GM12873 (cell line): ENCODE measurements around the gene VANGL1.

ENCODE experiments used
- TF ChIP-seq, protein P1 (sequence below): IDR thresholded peaks from 2 replicates; pipeline ENCODE4 v1.5.1; 2012; ENCODE audit warnings: low read depth, mild to moderate bottlenecking, moderate library complexity, low read length, control low read depth; ENCODE audit not compliant: insufficient read depth; ENCODE audit errors: missing control alignments

Gene VANGL1

DNA sequence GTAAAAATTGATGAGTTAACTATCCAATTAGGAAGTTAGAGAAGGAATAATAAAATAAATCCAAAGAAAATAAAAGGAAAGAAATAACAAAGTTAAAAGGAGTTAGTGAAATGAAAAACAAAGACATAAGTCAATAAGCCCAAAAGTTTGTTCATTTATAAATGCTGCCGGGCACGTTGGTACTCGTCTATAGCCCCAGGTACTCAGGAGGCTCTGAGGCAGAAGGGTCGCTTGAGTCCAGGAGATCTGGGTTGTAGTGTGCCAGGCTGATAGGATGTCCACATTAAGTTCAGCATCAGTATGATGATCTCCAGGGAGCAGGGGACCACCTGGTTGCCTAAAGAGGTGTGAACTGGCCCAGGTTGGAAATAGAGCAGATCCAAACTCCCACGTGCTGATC lies 35.5 kb upstream of the VANGL1 start:
- TF ChIP-seq, protein P1, sequence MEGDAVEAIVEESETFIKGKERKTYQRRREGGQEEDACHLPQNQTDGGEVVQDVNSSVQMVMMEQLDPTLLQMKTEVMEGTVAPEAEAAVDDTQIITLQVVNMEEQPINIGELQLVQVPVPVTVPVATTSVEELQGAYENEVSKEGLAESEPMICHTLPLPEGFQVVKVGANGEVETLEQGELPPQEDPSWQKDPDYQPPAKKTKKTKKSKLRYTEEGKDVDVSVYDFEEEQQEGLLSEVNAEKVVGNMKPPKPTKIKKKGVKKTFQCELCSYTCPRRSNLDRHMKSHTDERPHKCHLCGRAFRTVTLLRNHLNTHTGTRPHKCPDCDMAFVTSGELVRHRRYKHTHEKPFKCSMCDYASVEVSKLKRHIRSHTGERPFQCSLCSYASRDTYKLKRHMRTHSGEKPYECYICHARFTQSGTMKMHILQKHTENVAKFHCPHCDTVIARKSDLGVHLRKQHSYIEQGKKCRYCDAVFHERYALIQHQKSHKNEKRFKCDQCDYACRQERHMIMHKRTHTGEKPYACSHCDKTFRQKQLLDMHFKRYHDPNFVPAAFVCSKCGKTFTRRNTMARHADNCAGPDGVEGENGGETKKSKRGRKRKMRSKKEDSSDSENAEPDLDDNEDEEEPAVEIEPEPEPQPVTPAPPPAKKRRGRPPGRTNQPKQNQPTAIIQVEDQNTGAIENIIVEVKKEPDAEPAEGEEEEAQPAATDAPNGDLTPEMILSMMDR, result no peak

GRCh38 chr1:115609021-115609420 lies 32.7 kb upstream of the VANGL1 start:
- TF ChIP-seq, protein P1, result no peak

- TF ChIP-seq, protein P1, result no peak
Observed at GRCh38 chr1:115613767-115614166, 28.0 kb upstream of the VANGL1 start.

DNA sequence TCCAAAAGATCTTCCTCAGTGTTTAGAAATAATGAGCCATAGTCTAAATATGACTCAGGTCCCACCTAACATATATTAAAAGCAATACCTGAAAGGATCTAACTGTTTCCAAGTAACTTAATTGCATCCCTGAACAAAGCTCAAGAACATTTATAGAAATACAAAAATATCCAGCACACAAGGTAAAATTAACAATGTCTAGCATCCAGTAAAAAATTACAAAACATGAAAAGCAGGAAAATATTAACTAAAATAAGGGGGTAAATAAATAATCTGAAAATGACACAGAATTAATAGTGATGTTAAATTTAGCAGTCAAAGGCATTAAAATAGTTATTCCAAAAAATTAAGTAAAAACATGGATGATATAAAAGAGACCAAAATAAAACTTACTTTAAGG lies 21.3 kb upstream of the VANGL1 start:
- TF ChIP-seq, protein P1, result no peak

DNA sequence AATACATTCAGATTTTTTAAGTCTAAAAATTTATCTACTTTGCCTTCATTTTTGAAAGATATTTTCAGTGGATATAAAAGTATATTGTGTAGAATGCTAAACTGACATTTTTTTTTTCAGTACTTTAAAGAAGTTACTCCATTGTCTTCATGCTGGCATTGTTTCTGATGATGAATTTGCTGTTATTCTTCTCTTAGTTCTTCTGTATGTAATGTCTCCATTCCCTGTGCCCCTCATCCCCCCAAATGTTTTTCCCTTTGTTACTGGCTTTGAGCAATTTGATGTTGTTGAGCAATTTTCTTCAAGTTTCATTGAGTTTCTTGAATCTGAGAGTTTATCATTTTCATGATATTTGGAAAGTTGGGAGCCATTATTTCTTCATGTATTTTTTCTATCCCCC lies 20.8 kb upstream of the VANGL1 start:
- TF ChIP-seq, protein P1, result no peak

DNA sequence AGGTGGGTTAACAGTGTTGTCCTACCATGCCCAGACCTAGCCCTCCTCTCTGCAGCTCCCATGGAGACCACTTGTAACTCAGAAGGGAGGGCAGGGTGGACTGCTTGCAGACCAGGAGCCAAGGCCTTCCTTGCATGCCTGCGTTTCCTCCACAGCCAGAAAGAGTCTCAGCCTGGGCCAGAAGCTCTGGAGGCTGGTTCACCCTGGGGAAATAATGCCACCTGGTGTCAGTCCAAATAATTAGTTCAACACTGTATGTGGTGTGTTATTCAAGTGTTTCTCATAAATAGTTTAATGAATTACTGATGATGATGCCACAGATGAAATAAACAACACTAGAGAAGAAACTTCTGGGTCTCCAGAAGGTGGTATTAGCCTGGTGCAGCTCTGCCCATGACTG lies 16.9 kb upstream of the VANGL1 start:
- TF ChIP-seq, protein P1, result no peak

- TF ChIP-seq, protein P1, result no peak
Observed at GRCh38 chr1:115630342-115630741, 11.4 kb upstream of the VANGL1 start.

DNA sequence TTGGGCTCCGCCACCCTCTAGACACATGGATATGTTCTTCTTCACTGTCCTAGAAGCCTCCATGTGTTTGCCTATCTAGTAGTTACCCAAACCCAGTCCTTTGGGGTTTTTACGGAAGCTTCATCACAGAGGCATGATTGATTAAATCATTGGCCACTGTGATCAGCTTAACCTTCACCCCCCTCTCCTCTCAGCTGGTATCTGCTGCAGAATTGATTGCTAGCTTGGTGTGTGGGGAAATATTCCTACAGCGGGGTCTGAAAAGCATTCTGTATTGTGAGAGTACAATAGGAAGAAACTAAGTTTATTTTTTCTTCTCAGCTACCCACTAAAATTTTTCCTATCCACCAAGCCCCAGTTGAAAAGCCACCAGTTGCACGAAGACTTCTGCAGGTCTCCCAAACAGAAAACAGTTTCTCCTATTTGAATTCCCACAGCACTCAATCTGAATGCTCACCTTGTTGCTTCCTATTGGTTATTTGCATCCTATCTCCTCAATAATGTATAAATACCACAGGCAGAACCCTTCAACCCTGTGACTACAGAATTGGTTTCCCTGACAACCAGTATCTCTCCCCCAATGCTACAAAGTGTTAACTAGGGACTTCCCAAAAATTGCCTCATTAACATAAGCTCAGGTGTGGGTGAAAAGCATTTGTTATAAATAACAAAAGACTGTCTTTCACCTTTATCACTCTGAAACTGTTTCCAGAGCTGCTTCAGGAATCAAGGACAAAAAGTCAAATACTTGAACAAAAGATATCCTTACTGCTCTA lies 9.3 kb upstream of the VANGL1 start:
- TF ChIP-seq, protein P1, result no peak
